ENCODE results near the gene BMAL2.

BMAL2 gene

GRCh38 chr12:27355979-27356378 is 23.3 kb downstream of the BMAL2 start:
- no peak for DNase-seq (ENCODE audit: low read depth)

DNA sequence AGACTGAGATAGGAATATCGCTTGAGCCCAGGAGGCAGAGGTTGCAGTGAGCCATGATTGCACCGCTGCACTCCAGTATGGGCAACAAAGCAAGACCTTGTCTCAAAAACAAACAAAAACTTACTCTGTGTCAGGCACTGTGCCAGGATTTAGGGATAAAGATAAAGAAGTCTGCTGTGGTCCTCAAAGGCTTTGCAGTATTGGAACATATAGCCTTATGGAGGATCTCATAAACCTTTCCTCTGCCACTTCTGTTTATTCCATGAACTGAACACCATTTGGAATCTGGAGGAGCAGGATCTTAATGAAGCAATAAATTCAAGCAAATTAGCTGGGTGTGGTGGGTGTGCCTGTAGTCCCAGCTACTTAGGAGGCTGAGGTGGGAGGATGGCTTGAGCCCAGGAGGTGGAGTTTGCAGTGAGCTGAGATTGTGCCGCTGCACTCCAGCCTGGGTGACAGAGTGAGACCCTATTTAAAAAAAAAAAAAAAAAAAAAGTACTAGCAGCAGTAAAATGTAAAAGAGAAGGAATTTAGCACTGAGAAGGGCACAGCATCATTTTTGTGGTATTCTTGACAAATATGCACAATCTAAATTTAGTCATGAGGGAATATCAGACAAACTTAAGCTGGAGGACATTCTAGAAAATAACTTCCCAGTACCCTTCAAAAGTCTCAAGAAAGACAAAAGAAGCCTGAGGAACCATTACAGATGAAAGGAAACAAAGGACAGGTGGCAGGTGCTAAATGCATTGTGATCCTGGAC is 27.1 kb downstream of the BMAL2 start:
- no peak for DNase-seq (ENCODE audit: low read depth)

DNA sequence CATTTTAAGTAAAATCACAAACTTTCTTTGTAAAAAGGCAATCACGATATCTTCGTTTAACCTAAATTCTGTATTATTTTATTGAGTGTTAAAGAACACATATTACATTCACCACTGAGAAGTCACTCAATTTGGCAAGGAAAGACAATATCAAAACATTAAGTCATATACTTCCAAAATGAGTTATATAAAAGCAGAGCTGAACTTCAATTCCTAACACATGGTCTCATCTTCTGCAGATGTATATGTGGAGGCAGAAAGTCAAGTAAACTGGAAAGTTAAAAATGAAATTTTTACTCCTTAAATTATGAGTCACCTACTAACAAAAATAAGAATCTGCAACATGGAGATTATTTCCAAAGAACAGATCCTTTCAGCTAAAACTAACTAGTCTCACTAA is 28.7 kb downstream of the BMAL2 start:
- DNase-seq (ENCODE audit: low read depth) = peak; percentile 37

GRCh38 chr12:27366621-27367020 is 34.0 kb downstream of the BMAL2 start:
- no peak for DNase-seq (ENCODE audit: low read depth)

- no peak for DNase-seq (ENCODE audit: low read depth)
Measured at GRCh38 chr12:27367078-27367477, 34.4 kb downstream of the BMAL2 start.

DNA sequence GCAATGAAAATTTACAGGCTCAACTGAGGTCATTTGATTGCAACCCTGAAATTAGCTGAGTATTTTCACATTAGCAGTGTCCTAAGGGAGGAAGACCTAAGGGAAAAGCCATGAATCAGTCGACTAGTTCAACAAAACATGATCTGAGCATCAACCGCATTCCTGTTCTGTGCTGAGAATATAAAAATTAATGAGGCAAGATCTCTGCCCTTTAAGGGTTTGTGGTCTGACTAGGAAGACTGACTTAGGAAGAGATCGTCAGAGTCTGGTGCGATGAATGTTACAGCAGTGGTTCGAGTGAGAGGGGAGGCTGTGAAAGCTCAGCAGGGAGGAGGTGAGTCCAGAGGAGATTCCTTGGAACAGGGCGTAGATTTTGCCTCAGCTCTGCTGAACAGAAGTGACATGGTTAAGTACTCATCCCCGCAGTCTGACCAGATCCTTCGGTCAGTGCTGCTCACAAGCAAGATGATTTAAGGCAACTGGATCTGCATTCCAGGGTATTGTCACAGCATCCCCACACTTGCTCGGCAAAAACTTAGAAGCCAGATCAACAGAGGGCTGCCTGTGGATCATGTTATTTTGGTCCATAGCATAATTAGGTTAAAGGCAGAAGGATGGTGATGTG is 49.6 kb downstream of the BMAL2 start:
- DNase-seq (ENCODE audit: low read depth) = peak; percentile 96
